ENCODE data around the gene PDLIM3.

The PDLIM3 gene

DNA sequence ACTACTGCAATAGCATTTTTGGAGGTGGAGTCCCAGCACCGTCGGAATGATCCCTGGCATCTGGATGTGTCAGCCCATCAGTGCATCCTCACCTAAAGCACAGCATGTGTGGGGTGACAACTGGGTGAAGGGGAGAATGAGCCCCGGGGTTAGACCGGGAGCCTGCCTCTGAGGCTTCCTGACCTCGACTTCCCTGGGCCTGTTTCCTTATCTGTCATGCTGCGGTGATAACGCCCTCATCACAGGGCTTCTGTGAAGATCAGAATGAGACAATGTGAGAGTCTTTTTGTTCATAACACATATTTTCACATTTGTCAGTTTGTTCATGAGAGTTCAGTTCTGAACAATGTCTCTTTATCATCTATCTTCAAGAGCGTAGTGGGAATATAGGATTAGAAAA is 31.1 kb upstream of the PDLIM3 start:
- TF ChIP-seq GATA2 (IDR thresholded peaks at IDR 0.05; ENCODE audit: low read depth, low read length) (no peak), GATA3 (IDR thresholded peaks at IDR 0.05; ENCODE audit: low read depth, low read length) (no peak)

DNA sequence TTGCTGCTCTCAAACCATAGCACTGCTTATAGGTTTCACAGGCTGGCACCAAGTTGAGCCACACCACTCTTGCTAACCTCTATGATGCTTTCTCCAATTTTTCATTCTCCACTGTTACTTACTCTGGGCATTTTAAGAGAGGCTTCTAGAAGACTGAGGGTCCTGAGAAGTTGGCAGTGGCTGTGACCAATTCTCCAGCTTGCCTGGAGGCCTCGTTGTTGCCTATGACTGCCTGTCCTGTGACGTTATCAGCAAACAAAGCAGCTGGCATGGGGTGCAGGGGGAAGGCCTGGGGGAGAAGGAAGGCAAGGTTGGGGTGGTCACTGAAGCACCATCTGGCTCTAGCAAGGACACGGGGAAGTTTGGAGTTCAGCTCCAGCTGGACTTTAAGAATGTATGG is 30.4 kb upstream of the PDLIM3 start:
- no peak for TF ChIP-seq GATA2 (IDR thresholded peaks at IDR 0.05; ENCODE audit: low read depth, low read length)
- TF ChIP-seq GATA3 (IDR thresholded peaks at IDR 0.05; ENCODE audit: low read depth, low read length): no peak

- TF ChIP-seq GATA2 (IDR thresholded peaks at IDR 0.05; ENCODE audit: low read depth, low read length) (no peak), GATA3 (IDR thresholded peaks at IDR 0.05; ENCODE audit: low read depth, low read length) (no peak)
Measured at GRCh38 chr4:185564349-185564748, 29.0 kb upstream of the PDLIM3 start.

- TF ChIP-seq GATA3 (IDR thresholded peaks at IDR 0.05; ENCODE audit: low read depth, low read length): no peak
- TF ChIP-seq GATA2 (IDR thresholded peaks at IDR 0.05; ENCODE audit: low read depth, low read length): no peak
Measured at GRCh38 chr4:185562531-185562930, 27.2 kb upstream of the PDLIM3 start.

DNA sequence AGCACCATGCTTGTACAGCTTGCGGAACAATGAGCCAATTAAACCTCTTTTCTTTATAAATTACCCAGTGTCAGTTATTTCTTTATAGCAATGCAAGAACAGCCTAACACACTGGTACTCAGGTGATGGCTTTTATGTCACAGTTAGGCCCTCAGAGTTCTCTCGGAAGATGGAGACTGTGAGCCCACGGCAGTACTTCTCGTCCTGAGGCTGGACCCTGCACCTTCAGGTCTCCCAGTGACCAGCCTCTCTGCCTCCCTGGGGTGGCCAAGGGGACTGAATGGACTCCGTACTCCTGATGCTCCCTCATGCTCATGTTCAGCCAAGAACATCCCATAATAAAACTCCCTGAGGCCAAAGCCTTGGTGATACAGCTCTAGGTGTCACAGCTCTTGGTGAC is 25.0 kb upstream of the PDLIM3 start:
- TF ChIP-seq GATA2 (IDR thresholded peaks at IDR 0.05; ENCODE audit: low read depth, low read length) (no peak), GATA3 (IDR thresholded peaks at IDR 0.05; ENCODE audit: low read depth, low read length) (no peak)

- no peak for TF ChIP-seq GATA2 (IDR thresholded peaks at IDR 0.05; ENCODE audit: low read depth, low read length)
- TF ChIP-seq GATA3 (IDR thresholded peaks at IDR 0.05; ENCODE audit: low read depth, low read length): no peak
Measured at GRCh38 chr4:185559915-185560281, 24.6 kb upstream of the PDLIM3 start.

- TF ChIP-seq GATA2 (IDR thresholded peaks at IDR 0.05; ENCODE audit: low read depth, low read length) (no peak), GATA3 (IDR thresholded peaks at IDR 0.05; ENCODE audit: low read depth, low read length) (no peak)
Measured at GRCh38 chr4:185554365-185555126, 19.2 kb upstream of the PDLIM3 start.

- TF ChIP-seq GATA2 (IDR thresholded peaks at IDR 0.05; ENCODE audit: low read depth, low read length) (no peak), GATA3 (IDR thresholded peaks at IDR 0.05; ENCODE audit: low read depth, low read length) (no peak)
Measured at GRCh38 chr4:185552254-185552653, 16.9 kb upstream of the PDLIM3 start.

GRCh38 chr4:185550933-185551332 is 15.6 kb upstream of the PDLIM3 start:
- TF ChIP-seq GATA3 (IDR thresholded peaks at IDR 0.05; ENCODE audit: low read depth, low read length) (no peak), GATA2 (IDR thresholded peaks at IDR 0.05; ENCODE audit: low read depth, low read length) (no peak)

- TF ChIP-seq GATA3 (IDR thresholded peaks at IDR 0.05; ENCODE audit: low read depth, low read length) (no peak), GATA2 (IDR thresholded peaks at IDR 0.05; ENCODE audit: low read depth, low read length) (no peak)
Measured at GRCh38 chr4:185549095-185549639, 13.9 kb upstream of the PDLIM3 start.

- TF ChIP-seq GATA2 (IDR thresholded peaks at IDR 0.05; ENCODE audit: low read depth, low read length) (no peak), GATA3 (IDR thresholded peaks at IDR 0.05; ENCODE audit: low read depth, low read length) (no peak)
Measured at GRCh38 chr4:185548587-185548986, 13.3 kb upstream of the PDLIM3 start.

- TF ChIP-seq GATA3 (IDR thresholded peaks at IDR 0.05; ENCODE audit: low read depth, low read length): no peak
- no peak for TF ChIP-seq GATA2 (IDR thresholded peaks at IDR 0.05; ENCODE audit: low read depth, low read length)
Measured at GRCh38 chr4:185546335-185546734, 11.0 kb upstream of the PDLIM3 start.

- TF ChIP-seq GATA3 (IDR thresholded peaks at IDR 0.05; ENCODE audit: low read depth, low read length) (no peak), GATA2 (IDR thresholded peaks at IDR 0.05; ENCODE audit: low read depth, low read length) (no peak)
Measured at GRCh38 chr4:185542626-185543315, 7.5 kb upstream of the PDLIM3 start.

GRCh38 chr4:185541251-185541727 is 6.0 kb upstream of the PDLIM3 start:
- TF ChIP-seq GATA3 (IDR thresholded peaks at IDR 0.05; ENCODE audit: low read depth, low read length) (no peak), GATA2 (IDR thresholded peaks at IDR 0.05; ENCODE audit: low read depth, low read length) (no peak)
